Amniotic epithelial cell (primary cell): ENCODE data around the gene CC2D1A.
"Not testable (repeated sequence)": the region's sequence is repeated elsewhere in the genome, so short reads cannot be mapped to it uniquely, and the experiment has no call there.

Experiments
- DNase-seq: peaks from one replicate; pipeline ENCODE4 v3.0.0-alpha.2; 2010; ENCODE audit warnings: low read depth

The CC2D1A gene

GRCh38 chr19:13908674-13909073 lies 2.7 kb downstream of the CC2D1A start:
- DNase-seq: no peak

GRCh38 chr19:13909430-13909829 lies 3.4 kb downstream of the CC2D1A start:
- no peak for DNase-seq

- no peak for DNase-seq
Measured at GRCh38 chr19:13913352-13913751, 7.4 kb downstream of the CC2D1A start.

GRCh38 chr19:13914777-13915176 lies 8.8 kb downstream of the CC2D1A start:
- no peak for DNase-seq

GRCh38 chr19:13917888-13918406 lies 11.9 kb downstream of the CC2D1A start:
- no peak for DNase-seq

GRCh38 chr19:13918726-13919411 lies 12.9 kb downstream of the CC2D1A start:
- DNase-seq: no peak

- no peak for DNase-seq
Measured at GRCh38 chr19:13920524-13920923, 14.5 kb downstream of the CC2D1A start.

- DNase-seq: peak; percentile 79
Measured at GRCh38 chr19:13920940-13921747, 15.1 kb downstream of the CC2D1A start.

GRCh38 chr19:13922118-13922517 lies 16.1 kb downstream of the CC2D1A start:
- DNase-seq: not testable (repeated sequence)

- no peak for DNase-seq
Measured at GRCh38 chr19:13923194-13923987, 17.4 kb downstream of the CC2D1A start.

- no peak for DNase-seq
Measured at GRCh38 chr19:13926010-13926409, 20.0 kb downstream of the CC2D1A start.

GRCh38 chr19:13926715-13927114 lies 20.7 kb downstream of the CC2D1A start:
- no peak for DNase-seq

- no peak for DNase-seq
Measured at GRCh38 chr19:13929340-13929739, 23.3 kb downstream of the CC2D1A start.

- no peak for DNase-seq
Measured at GRCh38 chr19:13929956-13930355, 24.0 kb downstream of the CC2D1A start.

GRCh38 chr19:13930402-13930801 lies 24.4 kb downstream of the CC2D1A start:
- DNase-seq: no peak

GRCh38 chr19:13931391-13932148 lies 25.6 kb downstream of the CC2D1A start:
- DNase-seq: no peak

GRCh38 chr19:13932149-13932637 lies 26.2 kb downstream of the CC2D1A start:
- DNase-seq: no peak

GRCh38 chr19:13932911-13933393 lies 27.0 kb downstream of the CC2D1A start:
- no peak for DNase-seq

GRCh38 chr19:13934785-13935109 lies 28.7 kb downstream of the CC2D1A start:
- no peak for DNase-seq

GRCh38 chr19:13935765-13936510 lies 29.9 kb downstream of the CC2D1A start:
- DNase-seq: peak; percentile 45
